Nephron progenitor cell (in vitro differentiated cells): ENCODE data around the gene C12orf75.

Experiments used
- DNase-seq: peaks from one replicate; pipeline ENCODE4 v3.0.0; 2021
- H3K27ac Mint-ChIP-seq: 2 replicates; pipeline ENCODE4 v1.8.0; 2021; ENCODE audit warnings: mild to moderate bottlenecking, moderate library complexity, mixed read lengths
- H3K27me3 Mint-ChIP-seq: 2 replicates; pipeline ENCODE4 v1.8.0; 2021; ENCODE audit warnings: mild to moderate bottlenecking, low read depth, mixed read lengths; ENCODE audit not compliant: poor library complexity
- H3K36me3 Mint-ChIP-seq: 2 replicates; pipeline ENCODE4 v1.8.0; 2021; ENCODE audit warnings: low read depth, mixed read lengths
- H3K4me1 Mint-ChIP-seq: 2 replicates; pipeline ENCODE4 v1.8.0; 2021; ENCODE audit warnings: mixed read lengths
- H3K4me3 Mint-ChIP-seq: 2 replicates; pipeline ENCODE4 v1.8.0; 2021; ENCODE audit warnings: mild to moderate bottlenecking, moderate library complexity, mixed read lengths
- H3K9me3 Mint-ChIP-seq: 2 replicates; pipeline ENCODE4 v1.8.0; 2021; ENCODE audit warnings: mild to moderate bottlenecking, moderate library complexity, mixed read lengths
- TF ChIP-seq, protein P1 (sequence below): fragments of 200-600 bp; sonication (generic); IDR thresholded peaks from 2 replicates; pipeline ENCODE4 v1.5.0; 2021; ENCODE audit warnings: antibody characterized with exemption

Gene C12orf75

DNA sequence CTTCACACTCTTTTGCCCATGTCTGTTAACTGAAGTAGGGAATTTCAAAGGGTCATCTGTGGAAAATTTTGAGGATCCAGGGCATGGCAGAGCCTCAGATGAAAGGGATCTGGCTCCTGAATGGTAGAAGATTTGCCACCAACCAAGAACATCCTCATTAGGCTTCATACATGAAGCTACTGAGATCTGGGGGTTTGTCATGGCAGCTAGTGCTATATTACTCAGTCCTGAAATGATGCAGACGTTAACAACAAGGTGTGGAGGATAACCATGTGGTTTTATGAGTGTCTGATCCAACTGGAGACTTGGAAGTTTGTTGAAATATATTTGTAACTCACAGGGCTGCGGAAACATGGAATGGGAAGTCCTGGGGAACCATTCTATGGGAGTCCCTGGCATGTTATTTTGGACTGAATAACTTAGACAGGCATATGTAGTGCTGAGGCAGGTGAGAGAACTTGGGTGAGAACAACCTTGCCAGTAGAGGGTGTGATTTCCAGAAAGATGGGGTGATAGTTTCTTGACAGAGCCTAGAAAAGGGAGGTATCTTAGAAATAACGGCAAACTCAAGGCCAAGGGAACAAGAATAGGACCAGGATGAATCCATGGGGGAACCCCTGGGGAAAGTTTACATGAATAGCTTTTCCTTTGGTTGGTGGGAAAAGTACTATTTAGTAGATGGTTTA lies 42.0 kb upstream of the C12orf75 start:
- no peak for DNase-seq
- no peaks in the 10 kb centered on the region for H3K4me1 Mint-ChIP-seq
- TF ChIP-seq, protein P1, sequence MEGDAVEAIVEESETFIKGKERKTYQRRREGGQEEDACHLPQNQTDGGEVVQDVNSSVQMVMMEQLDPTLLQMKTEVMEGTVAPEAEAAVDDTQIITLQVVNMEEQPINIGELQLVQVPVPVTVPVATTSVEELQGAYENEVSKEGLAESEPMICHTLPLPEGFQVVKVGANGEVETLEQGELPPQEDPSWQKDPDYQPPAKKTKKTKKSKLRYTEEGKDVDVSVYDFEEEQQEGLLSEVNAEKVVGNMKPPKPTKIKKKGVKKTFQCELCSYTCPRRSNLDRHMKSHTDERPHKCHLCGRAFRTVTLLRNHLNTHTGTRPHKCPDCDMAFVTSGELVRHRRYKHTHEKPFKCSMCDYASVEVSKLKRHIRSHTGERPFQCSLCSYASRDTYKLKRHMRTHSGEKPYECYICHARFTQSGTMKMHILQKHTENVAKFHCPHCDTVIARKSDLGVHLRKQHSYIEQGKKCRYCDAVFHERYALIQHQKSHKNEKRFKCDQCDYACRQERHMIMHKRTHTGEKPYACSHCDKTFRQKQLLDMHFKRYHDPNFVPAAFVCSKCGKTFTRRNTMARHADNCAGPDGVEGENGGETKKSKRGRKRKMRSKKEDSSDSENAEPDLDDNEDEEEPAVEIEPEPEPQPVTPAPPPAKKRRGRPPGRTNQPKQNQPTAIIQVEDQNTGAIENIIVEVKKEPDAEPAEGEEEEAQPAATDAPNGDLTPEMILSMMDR = no peak
- H3K36me3 Mint-ChIP-seq = no peaks in the 10 kb centered on the region
- H3K27ac Mint-ChIP-seq = no peak overlapping the region
- peaks cover 8% of the 10 kb centered on the region for H3K9me3 Mint-ChIP-seq
- no peak overlapping the region for H3K4me3 Mint-ChIP-seq
- H3K27me3 Mint-ChIP-seq = peaks cover 3% of the 10 kb centered on the region

DNA sequence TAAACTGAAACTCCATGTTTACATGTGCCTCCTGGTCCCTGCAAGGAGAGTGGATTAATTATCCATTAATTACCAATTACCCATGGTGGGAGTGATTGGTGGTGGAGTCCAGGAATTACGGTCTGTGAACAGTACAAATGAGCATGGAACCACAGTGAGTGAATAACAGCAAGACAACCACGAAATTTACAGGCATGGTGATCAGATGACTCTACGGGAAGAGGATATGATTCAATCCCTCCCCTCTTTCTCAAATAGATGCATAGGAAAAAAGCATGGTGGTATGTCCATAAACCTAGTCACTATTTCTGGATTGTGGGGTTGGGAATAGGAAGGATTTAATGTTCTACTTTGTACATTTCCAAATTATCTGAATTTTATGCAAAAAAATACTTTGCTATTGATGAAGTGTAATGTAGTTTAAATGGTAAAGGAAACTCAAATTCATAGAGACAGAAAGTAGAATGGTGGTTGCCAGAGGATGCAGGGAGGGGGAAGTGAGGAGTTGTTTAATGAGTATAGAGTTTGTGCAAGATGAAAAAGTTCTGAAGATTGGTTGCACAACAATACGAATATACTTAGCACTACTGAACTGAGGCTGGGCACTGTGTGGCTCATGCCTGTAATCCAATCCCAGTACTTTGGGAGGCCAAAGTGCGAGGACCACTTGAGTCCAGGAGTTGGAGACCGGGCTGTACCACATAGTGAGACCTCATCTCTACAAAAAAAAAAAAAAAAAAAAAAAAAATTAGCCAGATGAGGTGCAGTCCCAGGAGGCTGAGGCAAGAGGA lies 41.2 kb upstream of the C12orf75 start:
- H3K4me3 Mint-ChIP-seq = no peak overlapping the region
- H3K27ac Mint-ChIP-seq = no peak overlapping the region
- H3K27me3 Mint-ChIP-seq = peaks cover 3% of the 10 kb centered on the region
- DNase-seq = no peak
- H3K9me3 Mint-ChIP-seq = peaks cover 8% of the 10 kb centered on the region
- H3K4me1 Mint-ChIP-seq = no peaks in the 10 kb centered on the region
- H3K36me3 Mint-ChIP-seq = no peaks in the 10 kb centered on the region
- TF ChIP-seq, protein P1 = no peak

DNA sequence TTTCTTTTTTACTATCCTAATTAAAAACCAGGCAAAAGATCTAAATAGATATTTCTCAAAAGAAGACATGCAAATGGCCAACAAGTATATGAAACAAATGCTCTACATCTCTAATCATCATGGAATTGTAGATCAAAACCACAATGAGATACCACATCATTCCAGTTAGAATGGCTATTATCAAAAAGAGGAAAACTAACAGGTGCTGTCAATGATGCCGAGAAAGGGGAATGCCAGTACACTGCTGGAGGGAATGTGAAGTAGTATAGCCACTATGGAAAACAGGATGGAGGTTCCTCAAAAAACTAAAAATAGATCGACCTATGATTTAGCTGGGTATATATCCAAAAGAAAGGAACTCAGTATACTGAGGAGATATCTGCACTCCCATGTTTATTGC lies 39.0 kb upstream of the C12orf75 start:
- TF ChIP-seq, protein P1 = no peak
- Mint-ChIP-seq H3K4me1 (no peaks in the 10 kb centered on the region), H3K27ac (no peak overlapping the region), H3K27me3 (peaks cover 3% of the 10 kb centered on the region), H3K9me3 (no peaks in the 10 kb centered on the region), H3K36me3 (no peaks in the 10 kb centered on the region), H3K4me3 (no peak overlapping the region)
- no peak for DNase-seq

DNA sequence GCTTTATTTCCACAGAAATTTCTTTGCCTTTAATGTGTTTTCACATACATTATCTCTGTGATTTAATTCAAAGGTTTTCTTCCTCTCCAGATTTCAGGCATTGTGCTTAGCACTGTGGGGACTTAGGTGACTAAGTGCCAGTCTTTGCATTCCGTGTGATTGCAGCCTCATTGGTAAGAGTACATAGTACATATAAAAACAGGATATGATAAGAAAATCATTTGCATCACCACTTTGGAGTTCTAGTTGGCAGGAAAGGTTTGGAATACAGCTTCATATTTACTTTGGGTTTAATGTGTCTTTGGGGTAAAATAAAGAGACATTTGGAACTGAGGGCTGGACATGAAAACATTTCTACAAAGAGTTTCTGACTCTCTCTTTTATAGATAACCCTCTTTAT lies 37.8 kb upstream of the C12orf75 start:
- H3K4me3 Mint-ChIP-seq = no peak overlapping the region
- DNase-seq = no peak
- H3K27me3 Mint-ChIP-seq = peaks cover 3% of the 10 kb centered on the region
- TF ChIP-seq, protein P1 = no peak
- peaks cover 4% of the 10 kb centered on the region for H3K9me3 Mint-ChIP-seq
- H3K27ac Mint-ChIP-seq = no peak overlapping the region
- peaks cover 2% of the 10 kb centered on the region for H3K36me3 Mint-ChIP-seq
- H3K4me1 Mint-ChIP-seq = no peaks in the 10 kb centered on the region

DNA sequence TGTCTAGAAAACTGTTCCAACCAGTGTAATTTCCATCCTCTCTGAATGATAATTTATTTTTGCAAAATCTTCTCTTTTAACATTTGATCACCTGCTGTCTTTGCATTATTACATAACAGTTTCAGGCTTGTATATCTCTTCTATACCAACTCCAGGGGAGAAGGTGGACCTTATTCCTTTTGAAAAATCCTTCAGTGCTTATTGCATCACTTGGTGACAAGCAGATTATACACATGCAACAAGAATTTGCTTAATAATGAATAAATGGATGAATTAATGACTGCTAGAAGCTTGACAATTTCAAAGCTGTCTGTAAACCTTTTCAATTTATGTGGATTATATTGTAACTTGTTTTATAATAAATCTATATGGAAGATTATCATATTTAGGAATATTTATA lies 37.3 kb upstream of the C12orf75 start:
- no peak overlapping the region for H3K4me3 Mint-ChIP-seq
- DNase-seq = no peak
- no peak overlapping the region for H3K27ac Mint-ChIP-seq
- peaks cover 7% of the 10 kb centered on the region for H3K36me3 Mint-ChIP-seq
- TF ChIP-seq, protein P1 = no peak
- H3K27me3 Mint-ChIP-seq = peaks cover 3% of the 10 kb centered on the region
- peaks cover 9% of the 10 kb centered on the region for H3K9me3 Mint-ChIP-seq
- no peaks in the 10 kb centered on the region for H3K4me1 Mint-ChIP-seq
